HG03039 (cell line): ENCODE data around the gene AARS1.
"Not testable (repeated sequence)": the region's sequence is repeated elsewhere in the genome, so short reads cannot be mapped to it uniquely, and the experiment has no call there.

ENCODE experiments used
- ATAC-seq: cut with Tn5 transposase; IDR thresholded peaks from one replicate; pipeline ENCODE4 v1.9.1; 2021; ENCODE audit warnings: mild to moderate bottlenecking, moderate library complexity; ENCODE audit not compliant: unreplicated experiment

Gene AARS1

DNA sequence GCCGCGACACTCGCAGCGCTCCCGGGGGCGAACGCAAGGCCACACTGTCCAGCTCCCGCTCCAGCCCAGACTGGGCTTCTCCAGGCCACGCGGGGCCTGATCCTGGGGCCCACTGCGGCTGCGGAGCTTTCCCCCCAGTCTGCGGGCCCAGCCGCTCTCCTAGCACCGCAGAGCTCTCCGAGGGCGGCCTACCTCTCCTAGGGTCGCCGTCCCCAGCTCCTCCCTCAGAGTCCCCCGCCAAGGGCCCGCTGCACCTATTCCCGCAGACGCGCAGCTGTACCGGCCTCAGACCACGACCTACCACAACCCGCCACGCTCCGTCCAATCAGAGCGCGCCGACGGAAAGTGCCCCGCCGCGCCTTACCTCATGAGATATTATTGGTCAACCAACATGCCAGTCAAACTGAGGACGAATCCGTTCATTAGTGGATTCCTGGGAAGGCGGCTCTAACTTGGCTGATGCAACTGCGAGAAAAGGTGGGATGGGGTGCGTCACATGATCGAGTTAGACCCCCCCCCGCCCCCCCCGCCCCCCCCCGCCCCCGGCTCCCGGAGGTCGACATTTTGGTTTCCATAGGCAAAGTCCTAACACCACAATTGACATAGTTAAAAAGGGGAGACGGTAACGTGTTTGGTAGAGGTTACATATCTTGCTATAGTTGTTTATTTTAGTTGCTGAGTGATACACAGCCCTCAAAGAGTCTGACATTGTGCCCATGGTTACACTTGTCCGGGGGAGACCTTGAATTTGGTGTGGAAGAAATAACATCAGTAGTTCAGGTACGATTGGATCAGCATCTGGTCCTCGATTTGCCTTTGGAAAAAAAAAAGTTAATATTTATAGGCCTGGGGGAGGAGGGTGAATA, at the start of gene AARS1:
AARS1 (minus strand) TSS at position 278 of the 866 bp plus-strand sequence. CDS start 6,743 bp downstream, outside the sequence.
- peak; percentile 97 for ATAC-seq

DNA sequence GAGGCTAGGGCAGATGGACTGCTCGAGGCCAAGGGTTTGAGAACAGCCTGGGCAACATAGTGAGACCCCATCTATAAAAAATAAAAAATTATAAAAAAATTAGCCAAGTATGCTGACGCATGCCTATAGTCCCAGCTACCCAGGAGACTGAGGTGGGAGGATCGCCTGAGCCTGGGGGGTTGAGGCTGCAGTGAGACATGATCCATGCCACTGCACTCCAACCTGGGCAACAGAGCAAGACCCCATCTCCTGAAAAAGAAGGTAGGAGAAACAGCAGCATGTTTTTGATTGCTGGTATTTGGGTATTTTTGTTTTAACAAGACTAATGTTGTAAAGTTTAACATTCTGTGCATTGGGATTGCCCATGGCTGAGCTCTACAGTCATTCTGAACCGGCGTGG, 48.5 kb upstream of the AARS1 start:
- no peak for ATAC-seq

DNA sequence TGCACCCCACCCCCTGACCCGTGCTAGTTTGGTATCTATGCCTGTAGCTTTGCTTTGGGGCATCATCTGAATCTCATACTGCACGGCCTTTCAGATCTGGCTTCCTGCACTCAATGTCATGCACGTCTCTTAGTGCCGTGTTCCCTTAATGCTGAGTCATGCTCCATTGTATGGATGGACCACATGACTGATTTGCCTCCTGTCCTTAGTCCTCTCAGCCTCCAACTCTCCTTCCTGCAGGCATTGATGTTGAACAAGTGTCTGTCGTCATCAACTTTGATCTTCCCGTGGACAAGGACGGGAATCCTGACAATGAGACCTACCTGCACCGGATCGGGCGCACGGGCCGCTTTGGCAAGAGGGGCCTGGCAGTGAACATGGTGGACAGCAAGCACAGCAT, 43.4 kb upstream of the AARS1 start:
- ATAC-seq, result not testable (repeated sequence)

DNA sequence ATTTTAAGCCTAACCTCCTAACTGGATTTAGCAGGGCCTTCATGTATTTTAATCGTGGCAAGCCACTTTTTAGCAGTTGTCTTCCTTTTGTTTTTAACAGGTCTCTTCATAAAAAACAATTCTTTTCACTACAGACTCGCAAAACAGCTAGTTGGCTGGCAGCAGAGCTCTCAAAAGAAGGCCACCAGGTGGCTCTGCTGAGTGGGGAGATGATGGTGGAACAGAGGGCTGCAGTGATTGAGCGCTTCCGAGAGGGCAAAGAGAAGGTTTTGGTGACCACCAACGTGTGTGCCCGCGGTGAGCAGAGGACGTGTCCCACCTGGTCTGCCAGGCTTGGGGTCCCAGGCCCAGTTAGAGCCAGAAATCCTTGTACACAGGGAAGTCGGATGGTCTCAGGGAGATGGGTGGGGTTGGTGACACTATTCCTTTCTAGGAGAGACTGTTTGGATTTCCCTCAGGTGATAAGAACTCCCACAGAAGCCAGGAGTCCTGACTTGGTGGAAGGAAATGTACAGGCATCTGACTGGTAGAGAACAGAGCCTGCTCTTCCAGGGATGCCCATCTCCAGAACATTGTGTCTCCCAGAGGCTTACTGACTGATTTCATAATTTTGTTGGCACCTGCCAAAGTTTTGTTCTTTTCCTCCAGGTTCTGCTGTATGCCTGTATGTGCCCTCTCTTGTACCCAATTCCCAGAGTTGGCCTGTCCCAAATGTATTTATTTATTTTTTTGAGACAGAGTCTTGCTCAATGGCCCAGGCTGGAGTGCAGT, 42.5 kb upstream of the AARS1 start:
- ATAC-seq, result no peak

DNA sequence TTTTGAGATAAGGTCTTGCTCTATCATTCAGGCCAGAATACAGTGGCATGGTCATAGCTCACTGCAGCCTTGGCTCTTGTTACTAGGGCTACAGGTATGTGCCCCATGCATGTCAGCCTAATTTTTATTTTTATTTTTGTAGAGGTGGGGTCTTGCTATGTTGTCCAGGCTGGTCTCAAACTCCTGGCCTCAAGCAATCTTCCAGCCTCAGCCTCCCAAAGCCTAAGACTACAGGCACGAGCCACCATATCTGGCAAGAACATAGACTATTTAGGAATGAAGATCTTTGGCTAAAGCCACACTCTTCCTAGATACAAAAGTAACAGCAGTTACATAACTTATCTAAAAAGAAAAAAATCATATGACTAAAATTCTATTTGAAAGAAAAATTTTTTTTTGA, 41.8 kb upstream of the AARS1 start:
- ATAC-seq, result no peak

DNA sequence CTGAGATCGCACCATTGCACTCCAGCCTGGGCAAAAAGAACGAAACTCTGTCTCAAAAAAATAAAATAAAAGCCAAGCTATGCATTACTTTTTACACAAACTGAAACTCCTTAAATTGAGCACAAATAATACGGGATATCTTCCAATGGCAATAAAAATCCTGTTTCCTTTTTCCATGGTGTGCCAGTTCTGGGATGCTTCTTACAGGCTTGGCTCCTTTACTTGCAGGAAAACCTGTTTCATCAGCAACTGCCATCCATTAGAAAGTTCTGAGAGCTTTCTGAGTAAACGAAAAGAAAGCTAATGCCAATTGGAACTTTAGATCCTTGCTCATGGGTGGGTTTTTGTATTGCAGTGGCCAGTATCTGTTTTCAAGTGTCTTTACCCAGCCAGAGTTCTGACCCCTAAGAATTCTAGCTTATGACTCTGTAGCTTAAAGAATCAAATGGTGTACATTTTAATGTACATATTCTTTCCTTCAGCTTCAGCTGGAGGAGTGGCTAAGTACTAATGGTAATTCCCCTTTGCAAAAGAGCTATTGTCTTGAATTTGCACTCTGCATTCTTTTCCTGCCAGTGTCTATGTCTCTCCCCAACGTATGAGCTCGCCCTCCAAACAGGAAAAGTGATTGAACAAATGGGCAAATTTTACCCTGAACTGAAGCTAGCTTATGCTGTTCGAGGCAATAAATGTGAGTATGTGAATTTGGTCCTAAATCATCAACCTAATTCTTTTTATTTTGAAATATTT, 35.9 kb upstream of the AARS1 start:
- ATAC-seq, result no peak

DNA sequence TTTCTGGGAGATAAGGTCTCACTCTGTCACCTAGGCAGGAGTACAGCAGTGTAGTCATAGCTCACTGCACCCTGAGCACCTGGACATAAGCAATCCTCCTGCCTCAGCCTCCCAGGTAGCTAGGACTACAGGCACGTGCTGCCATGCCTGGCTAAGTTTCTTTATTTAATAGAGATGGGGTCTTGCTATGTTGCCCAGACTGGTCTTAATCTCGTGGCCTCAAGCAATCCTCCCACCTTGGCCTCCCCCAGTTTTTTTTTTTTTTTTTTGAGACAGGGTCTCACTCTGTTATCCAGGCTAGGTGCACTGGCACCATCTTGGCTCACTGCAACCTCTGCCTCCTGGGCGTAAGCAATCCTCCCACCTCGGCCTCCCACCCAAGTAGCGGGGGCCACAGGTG, 30.8 kb upstream of the AARS1 start:
- no peak for ATAC-seq

DNA sequence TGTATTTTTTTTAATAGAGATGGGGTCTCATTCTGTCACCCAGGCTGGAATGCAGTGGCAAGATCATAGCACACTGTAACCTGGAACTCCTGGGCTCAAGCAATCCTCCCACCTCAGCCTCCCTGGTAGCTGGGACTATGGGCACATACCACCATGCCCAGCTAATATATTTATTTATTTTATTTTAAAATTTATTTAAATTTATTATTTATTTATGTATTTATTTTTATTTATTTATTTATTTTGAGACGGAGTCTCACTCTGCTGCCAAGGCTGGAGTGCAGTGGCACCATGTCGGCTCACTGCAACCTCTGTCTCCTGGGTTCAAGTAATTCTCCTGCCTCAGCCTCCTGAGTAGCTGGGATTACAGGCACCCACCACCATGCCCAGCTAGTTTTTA, 18.4 kb upstream of the AARS1 start:
- not testable (repeated sequence) for ATAC-seq

DNA sequence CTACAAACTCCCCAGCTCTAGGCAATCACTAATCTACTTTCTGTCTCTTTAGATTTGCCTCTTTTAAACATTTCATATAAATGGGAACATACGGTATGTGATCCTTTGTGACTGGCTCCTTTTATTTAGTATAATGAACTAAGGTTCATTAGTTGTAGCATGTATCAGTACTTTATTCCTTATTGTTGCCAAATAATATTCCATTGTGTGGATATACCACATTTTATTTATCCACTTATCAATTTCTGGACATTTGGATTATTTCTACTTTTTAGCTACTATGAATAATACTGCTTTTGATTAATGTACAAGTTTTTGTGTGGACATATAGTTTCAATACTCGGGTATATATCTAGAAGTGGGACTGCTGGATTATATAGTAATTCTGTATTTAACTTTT, 17.6 kb upstream of the AARS1 start:
- ATAC-seq, result no peak

DNA sequence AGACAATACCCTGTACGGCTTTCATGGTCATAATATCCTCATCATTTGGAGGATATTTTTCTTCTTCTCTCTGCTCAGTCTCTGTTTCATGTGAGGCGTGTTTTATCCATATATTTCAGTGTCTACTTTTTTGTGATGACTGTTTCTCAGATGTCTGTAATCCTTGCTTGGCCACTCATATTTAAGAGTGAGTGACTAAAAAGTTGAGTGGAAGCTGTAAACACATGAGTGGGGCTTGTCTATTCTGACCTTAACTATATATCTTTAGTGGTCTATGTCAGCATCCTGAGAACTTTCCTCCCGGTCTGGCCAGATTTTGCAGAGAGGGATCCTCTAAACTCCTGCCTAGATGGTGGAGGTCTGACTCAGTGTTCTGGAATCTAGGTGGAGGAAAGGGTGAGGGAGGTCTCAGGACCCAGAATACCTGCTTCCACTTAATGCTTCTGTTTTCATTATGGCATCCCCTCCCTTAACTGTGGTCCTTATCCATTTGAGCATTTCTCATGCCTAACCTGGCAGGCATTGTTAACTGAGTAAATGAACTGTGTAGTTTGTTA, 15.7 kb upstream of the AARS1 start:
- no peak for ATAC-seq

DNA sequence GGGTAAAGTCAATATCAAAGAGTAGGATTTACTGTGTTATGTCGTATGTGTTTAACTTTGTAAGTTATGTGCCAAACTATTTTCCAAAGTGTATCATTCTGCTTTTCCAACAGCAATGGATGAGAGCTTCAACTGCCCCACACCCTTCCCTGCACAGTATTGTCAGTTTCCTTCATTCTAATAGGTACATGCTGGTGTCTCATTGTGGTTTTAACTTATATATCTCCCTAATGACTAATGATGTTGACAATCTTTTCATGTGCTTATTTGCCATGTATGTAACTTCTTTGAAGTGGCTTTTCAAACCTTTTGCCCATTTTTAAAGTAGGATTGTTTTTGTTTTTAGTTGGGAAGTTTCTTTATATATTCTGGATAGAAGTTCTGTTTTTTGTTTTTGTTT, 13.4 kb upstream of the AARS1 start:
- no peak for ATAC-seq

DNA sequence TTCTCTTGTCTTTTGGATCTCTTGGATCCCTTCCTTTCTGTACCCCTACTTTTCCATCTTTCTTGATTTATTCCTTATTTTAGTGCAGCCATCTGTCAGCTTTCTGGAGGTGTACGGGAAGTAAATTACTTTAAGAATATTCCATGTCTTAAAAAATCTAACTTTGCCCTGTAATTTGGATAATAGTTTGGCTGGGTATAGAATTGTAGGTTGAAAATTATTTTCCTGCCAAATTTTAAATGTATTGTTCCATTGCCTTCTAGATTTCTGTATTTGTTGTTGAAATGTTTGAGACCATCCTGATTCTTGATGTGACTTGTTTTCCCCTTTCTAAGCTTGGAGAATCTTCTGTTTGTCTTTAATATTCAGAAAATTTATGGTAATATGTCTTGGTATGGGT, 11.8 kb upstream of the AARS1 start:
- no peak for ATAC-seq

DNA sequence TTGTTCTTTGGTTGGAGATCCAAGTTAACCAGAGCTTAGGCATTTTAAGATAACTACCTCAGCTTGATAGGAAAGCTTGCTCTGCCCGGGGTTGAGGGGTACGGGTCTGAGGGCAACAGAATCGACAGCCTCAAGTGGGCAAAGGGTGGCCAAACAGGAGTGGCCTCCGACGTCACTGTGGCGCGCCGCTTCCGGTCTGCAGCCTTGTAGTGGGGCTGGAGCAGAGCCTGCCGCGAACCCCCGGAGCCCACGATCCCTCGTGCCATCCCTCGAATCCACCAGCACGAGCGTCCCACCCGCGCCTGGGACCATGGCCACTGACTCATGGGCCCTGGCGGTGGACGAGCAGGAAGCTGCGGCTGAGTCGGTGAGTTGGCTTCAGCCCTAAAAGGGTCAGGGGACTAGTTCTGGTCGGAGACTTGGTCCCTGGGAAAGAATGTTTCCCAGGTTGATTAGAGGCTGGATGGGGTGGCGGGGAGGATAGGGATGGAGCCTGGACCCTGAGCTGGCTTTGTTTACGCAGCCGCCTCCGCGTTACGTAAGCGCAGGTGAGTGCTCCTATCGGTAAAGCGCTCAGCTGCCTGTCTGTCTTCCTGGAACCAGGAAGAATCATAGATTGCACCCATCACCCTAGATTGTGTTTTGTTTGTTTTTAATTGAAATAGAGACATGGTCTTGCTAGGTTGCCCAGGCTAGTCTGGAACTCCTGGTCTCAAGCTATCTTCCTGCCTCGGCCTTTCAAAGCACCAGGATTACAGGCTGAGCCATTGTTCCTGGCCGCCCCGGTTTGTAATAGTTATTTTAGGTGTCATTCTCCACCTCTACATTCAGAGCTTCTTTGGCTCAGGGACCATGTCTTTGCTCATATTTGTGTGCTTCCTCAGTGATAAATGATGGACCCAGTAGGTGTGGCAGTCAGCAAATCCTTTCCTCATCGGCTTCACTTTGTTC, 10.0 kb upstream of the AARS1 start, which contains the start of gene DDX19B:
DDX19B (plus strand) TSS at position 199 of the 951 bp plus-strand sequence; CDS start at position 311, 112 bp downstream.
- peak; percentile 72 for ATAC-seq

DNA sequence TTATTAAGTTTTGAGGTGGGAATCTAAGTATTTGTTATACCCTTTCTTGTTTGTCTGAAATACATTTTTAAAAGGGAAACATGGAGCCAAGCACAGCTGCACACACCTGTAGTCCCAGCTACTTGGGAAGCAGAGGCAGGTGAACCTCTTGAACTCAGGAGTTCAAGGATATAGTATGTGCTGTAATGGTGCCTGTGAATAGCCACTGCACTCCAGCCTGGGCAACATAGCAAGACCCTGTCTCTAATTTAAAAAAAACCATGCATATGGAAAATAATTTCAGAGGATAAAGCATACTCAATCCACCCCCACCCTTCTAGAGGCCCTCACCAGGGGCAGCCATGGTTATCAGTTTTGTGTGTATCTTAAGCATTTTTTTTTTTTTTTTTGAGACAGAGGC, 6.3 kb upstream of the AARS1 start:
- no peak for ATAC-seq

DNA sequence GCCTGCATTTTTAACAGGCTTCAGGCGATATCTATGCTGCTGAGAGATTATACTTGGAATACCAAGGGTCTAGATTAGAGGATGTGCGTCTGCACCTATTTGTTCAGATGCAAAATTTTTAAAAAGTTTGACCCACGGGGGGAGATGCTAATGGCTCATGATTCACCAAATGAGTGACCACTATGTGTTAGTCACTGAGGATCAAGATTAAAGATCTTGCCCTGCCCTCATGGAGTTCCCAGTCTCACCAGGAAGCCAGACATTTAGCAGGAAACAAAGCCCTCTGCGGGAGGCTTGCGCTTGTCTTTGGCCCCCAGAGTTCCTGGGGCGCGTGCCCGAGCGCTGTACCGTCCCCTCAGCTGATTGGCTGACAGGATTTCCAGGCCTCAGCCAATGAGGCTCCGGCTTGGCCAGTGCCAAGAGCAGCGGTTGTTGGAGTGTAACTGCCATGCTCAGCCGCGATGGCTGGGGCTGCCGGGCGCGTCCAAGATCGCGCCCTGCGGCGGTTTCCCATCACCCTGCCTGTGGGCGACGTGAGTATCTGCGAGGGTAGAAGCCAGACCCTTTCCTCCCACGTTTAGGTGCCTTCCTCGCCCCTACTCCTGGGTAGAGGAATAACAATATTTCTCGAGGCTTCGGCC, 5.2 kb upstream of the AARS1 start:
- ATAC-seq, result no peak

DNA sequence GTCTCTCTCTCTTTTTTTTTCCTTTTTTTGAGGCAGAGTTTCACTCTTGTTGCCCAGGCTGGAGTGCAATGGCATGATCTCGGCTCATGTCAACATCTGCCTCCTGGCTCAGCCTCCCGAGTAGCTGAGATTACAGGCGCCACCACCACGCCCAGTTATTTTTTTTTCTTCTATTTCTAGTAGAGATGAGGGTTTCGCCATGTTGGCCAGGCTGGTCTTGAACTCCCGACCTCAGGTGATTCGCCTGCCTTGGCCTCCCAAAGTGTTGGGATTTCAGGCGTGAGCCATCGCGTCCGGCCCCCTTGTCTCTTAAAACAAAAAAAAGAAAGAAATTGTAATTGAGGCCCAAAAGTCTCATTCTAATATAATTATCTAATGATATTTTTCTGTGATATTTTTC, 2.8 kb upstream of the AARS1 start:
- ATAC-seq, result not testable (repeated sequence)

DNA sequence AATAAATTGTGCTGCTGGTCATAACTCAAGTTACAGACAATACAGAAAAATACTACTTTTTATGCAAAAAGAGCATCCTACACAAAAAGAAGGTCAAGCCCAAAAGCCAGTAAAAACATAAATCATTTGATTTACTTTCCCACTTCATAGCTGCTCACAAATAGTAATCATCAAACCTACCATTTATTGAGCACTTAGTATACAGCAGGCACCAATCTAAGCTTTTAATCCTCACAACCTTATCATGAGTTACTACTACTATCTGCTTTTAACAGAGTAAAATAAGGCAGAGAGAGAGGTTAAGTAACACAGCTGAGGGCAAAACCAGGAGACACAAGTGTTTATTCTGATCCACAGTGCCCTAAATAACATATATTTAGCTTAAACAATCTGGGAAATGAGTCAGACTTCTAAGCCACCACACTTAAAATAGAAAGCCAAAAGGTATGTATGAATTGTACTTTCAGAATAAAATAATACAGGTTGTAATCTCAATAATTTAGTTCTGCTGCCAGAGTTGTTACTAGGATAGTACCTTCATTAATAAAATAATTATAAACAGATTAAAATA, 1.7 kb upstream of the AARS1 start:
- ATAC-seq, result no peak

DNA sequence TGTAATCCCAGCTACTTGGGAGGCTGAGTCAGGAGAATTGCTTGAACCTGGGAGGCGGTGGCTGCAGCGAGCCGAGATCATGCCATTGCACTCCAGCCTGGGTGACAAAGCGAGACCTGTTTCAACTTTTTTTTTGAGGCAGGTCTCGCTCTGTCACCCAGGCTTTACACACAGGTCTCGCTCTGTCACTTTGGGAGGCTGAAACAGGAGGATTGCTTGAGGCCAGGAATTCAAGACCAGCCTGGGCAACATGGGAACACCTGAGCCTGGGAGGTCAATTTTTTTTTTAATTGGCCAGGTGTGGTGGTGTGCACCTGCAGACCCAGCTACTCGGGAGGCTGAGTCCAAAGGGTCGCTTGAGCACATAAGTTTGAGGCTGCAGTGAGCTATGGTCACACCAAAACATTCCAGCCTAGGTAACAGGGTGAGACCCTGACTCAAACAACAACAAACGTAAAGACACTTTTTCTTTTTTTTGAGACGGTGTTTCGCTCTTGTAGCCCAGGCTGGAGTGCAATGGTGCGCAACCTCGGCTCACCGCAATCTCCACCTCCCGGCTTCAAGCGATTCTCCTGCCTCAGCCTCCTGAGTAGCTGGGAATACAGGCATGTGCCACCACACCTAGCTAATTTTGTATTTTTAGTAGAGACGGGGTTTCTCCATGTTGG, 1.9 kb downstream of the AARS1 start:
- ATAC-seq, result not testable (repeated sequence)
